HepG2 (cell line): ENCODE measurements around the gene SEPHS2. TPM values are rescaled to one million over a fixed set of nuclear protein-coding genes. Genes with fewer than 3 reads are reported as not detected.

Experiments
- ATAC-seq: fragments of 200-7000 bp; cut with Tn5 transposase; 3 replicates; pipeline ENCODE4 v1.9.1; 2020; ENCODE audit warnings: mild to moderate bottlenecking, moderate library complexity
- BruUV-seq: library from RNA; stranded (reverse); fragments of 400-500 nt; replicated peaks from 2 replicates; lab custom pipeline; 2021; lab: Mats Ljungman, UMichigan
- CTCF ChIA-PET: fragments of 300-600 bp; formaldehyde crosslinking; extraction: SDS; loops from one replicate; lab custom pipeline; 2021; ENCODE audit warnings: low total read pairs, inconsistent platforms, low intra/inter-chr PET ratio; lab: Yijun Ruan, JAX
- POLR2A ChIA-PET: fragments of 350-600 bp; sonication (Branson Sonifier 250); formaldehyde crosslinking; loops from one replicate; lab custom pipeline; 2020; ENCODE audit warnings: antibody characterized with exemption, inconsistent platforms; lab: Yijun Ruan, JAX
- DNase-seq: peaks from one replicate; pipeline ENCODE4 v3.0.0-alpha.2; 2015; ENCODE audit warnings: low spot score
- FAIRE-seq: peaks from 3 replicates; lab custom pipeline; 2011; peaks lifted over from hg19 to GRCh38; lab: Jason Lieb, UNC
- H2AFZ ChIP-seq: one replicate; pipeline ENCODE4 v1.6.1; 2011; ENCODE audit warnings: low read length, inconsistent platforms
- H3K27ac ChIP-seq: fragments of 300-600 bp; 3 replicates; pipeline ENCODE4 v1.8.0; 2011; ENCODE audit warnings: mixed run types, mild to moderate bottlenecking, mixed read lengths, low read length, inconsistent platforms; ENCODE audit not compliant: insufficient read depth; ENCODE audit errors: extremely low read length
- H3K27me3 ChIP-seq, 2 experiments: fragments of 200-600 bp in 1 of 2; 2 replicates in 1 of 2; 3 replicates in 1 of 2; pipeline versions ENCODE4 v1.6.0 to v1.8.0; 2011; ENCODE audit warnings: low read length in 2 of 2, mild to moderate bottlenecking in 2 of 2, moderate library complexity in 2 of 2, inconsistent platforms in 1 of 2; ENCODE audit not compliant: insufficient read depth in 2 of 2, control insufficient read depth in 1 of 2
- H3K36me3 ChIP-seq, 2 experiments: fragments of 200-600 bp in 1 of 2; replicated peaks in 1 of 2; 2 replicates in 1 of 2; 3 replicates in 1 of 2; pipeline versions ENCODE4 v1.5.1 to v1.8.0; 2011; ENCODE audit warnings: low read length in 2 of 2, inconsistent platforms in 1 of 2; ENCODE audit not compliant: insufficient read depth in 2 of 2, control insufficient read depth in 1 of 2
- H3K4me1 ChIP-seq: 2 replicates; pipeline ENCODE4 v1.5.1; 2012; ENCODE audit warnings: low read length, inconsistent platforms; ENCODE audit not compliant: insufficient read depth
- H3K4me2 ChIP-seq: 2 replicates; pipeline ENCODE4 v1.6.0; 2011; ENCODE audit warnings: low read depth, low read length, inconsistent platforms
- H3K4me3 ChIP-seq, 3 experiments: fragments of 200-600 bp in 1 of 3; sonication (generic), shearing (Covaris generic) in 1 of 3; replicated peaks in 1 of 3; 2 replicates each; pipeline ENCODE4 v1.5.1; 2011 to 2016; ENCODE audit warnings: low read length in 3 of 3, inconsistent platforms in 2 of 3, low read depth in 2 of 3, mild to moderate bottlenecking in 2 of 3, control low read depth in 1 of 3, mixed read lengths in 1 of 3; ENCODE audit not compliant: insufficient read depth in 1 of 3
- H3K79me2 ChIP-seq: one replicate; pipeline ENCODE4 v1.6.1; 2011; ENCODE audit warnings: low read length, inconsistent platforms; ENCODE audit not compliant: insufficient read depth
- H3K9ac ChIP-seq: 2 replicates; pipeline ENCODE4 v1.6.0; 2011; ENCODE audit warnings: mild to moderate bottlenecking, low read depth, low read length, inconsistent platforms; ENCODE audit not compliant: insufficient read depth
- H3K9me3 ChIP-seq: 2 replicates; pipeline ENCODE4 v1.5.1; 2012; ENCODE audit warnings: mild to moderate bottlenecking, low read length
- H4K20me1 ChIP-seq: 2 replicates; pipeline ENCODE4 v1.6.0; 2011; ENCODE audit warnings: inconsistent platforms, mild to moderate bottlenecking, low read length, moderate library complexity; ENCODE audit not compliant: insufficient read depth
- AGO2 ChIP-seq: fragments of 200-400 bp; formaldehyde crosslinking; optimal IDR thresholded peaks from 2 replicates; pipeline ENCODE3; 2017; ENCODE audit warnings: mild to moderate bottlenecking, low read depth, low read length, moderate library complexity
- ARID3A ChIP-seq: IDR thresholded peaks from 2 replicates; pipeline ENCODE4 v1.6.1; 2012; ENCODE audit warnings: low read depth, low read length, improper control_type of control experiment
- ASH2L ChIP-seq: fragments of 300-600, 200-600 bp; sonication (generic); IDR thresholded peaks from 2 replicates; pipeline ENCODE4 v1.7.0; 2017; ENCODE audit warnings: low read depth, mild to moderate bottlenecking, moderate library complexity, mixed read lengths, low read length; ENCODE audit not compliant: insufficient read length
- BORCS8-MEF2B ChIP-seq: sonication (generic); formaldehyde crosslinking; IDR thresholded peaks from 2 replicates; pipeline ENCODE4 v1.8.0; 2022; ENCODE audit warnings: mild to moderate bottlenecking, missing genetic modification reagents
- CHD4 ChIP-seq: fragments of 200-600 bp; sonication (generic); IDR thresholded peaks from 2 replicates; pipeline ENCODE4 v1.7.0; 2017; ENCODE audit warnings: mild to moderate bottlenecking, low read length, borderline replicate concordance
- E2F5 ChIP-seq: sonication (generic); formaldehyde crosslinking; conservative IDR thresholded peaks from 2 replicates; pipeline ENCODE4 v1.4.0; 2020; ENCODE audit warnings: missing genetic modification reagents
- EZH2 ChIP-seq: conservative IDR thresholded peaks from 2 replicates; pipeline ENCODE4 v1.6.1; 2012; ENCODE audit warnings: mild to moderate bottlenecking, low read depth, low read length, moderate library complexity
- HOXA3 ChIP-seq: sonication (generic); formaldehyde crosslinking; IDR thresholded peaks from 2 replicates; pipeline ENCODE4 v1.5.0; 2020; ENCODE audit warnings: missing genetic modification reagents
- NBN ChIP-seq: fragments of 450-650 bp; conservative IDR thresholded peaks from 2 replicates; pipeline ENCODE4 v1.6.1; 2017
- RORA ChIP-seq: sonication (generic); formaldehyde crosslinking; IDR thresholded peaks from 2 replicates; pipeline ENCODE4 v1.5.0; 2020; ENCODE audit warnings: mild to moderate bottlenecking, missing genetic modification reagents, moderate library complexity
- SMARCC2 ChIP-seq: fragments of 450-650 bp; IDR thresholded peaks from 2 replicates; pipeline ENCODE4 v1.6.1; 2017; ENCODE audit warnings: antibody characterized with exemption, mild to moderate bottlenecking
- ZNF609 ChIP-seq: sonication (generic); formaldehyde crosslinking; IDR thresholded peaks from 2 replicates; pipeline ENCODE4 v1.4.0; 2020; ENCODE audit warnings: mild to moderate bottlenecking, missing genetic modification reagents, borderline replicate concordance
- ZSCAN29 ChIP-seq: sonication (generic); formaldehyde crosslinking; conservative IDR thresholded peaks from 2 replicates; pipeline ENCODE4 v1.4.0; 2020; ENCODE audit warnings: mild to moderate bottlenecking, missing genetic modification reagents
- WGBS: methylation state at CpG from one replicate; pipeline ENCODE4 v1.1.6; 2017; ENCODE audit warnings: low lambda C conversion rate; 5-methylcytosine and 5-hydroxymethylcytosine counted together
- in situ Hi-C: cut with HindIII; loops from 2 replicates; pipeline ENCODE4 v1.10.0; 2017; ENCODE audit warnings: low pct_unique_long_range_greater_than_20kb; ENCODE audit not compliant: extremely low pct_ligation_motif_present
- intact Hi-C: fragments of 100-400 bp; cut with micrococcal nuclease; formaldehyde crosslinking; loops from one replicate; pipeline ENCODE4 v1.10.0; 2022; ENCODE audit not compliant: unreplicated experiment
- polyA plus RNA-seq, 8 experiments: library from polyadenylated mRNA; depleted of rRNA in 3 of 8; stranded (reverse) in 7 of 8; unstranded in 1 of 8; fragments of >200 nt; fragmentation: Illumina TruSeq in 4 of 8; extraction: Trizol in 4 of 8; gene quantifications; 2 replicates each; pipeline versions ENCODE4 v1.2.1 to v1.2.3, GENCODE V29; 2011 to 2016; ENCODE audit warnings: low read depth in 4 of 8, missing spikeins in 1 of 8, mixed read lengths in 1 of 8; ENCODE audit not compliant: insufficient read depth in 1 of 8
- total RNA-seq, 5 experiments: library from RNA; depleted of rRNA; stranded (reverse); fragments of >200 nt; fragmentation: Illumina TruSeq; extraction: Trizol; gene quantifications; 2 replicates each; pipeline ENCODE4 v1.2.3, GENCODE V29; 2016; ENCODE audit warnings: low read depth in 1 of 5
- TF ChIP-seq, protein P1 (sequence below): sonication (generic); formaldehyde crosslinking; IDR thresholded peaks from 2 replicates; pipeline ENCODE4 v1.9.0; 2022; ENCODE audit warnings: missing genetic modification reagents, mild to moderate bottlenecking, borderline replicate concordance

The SEPHS2 gene
- total and polyA plus RNA-seq, 2 of the 13 experiments (the other 11 are each of a cell fraction or from before 2014, with no cell fraction given), result 20.7 to 127 TPM

- ATAC-seq (peak; percentile 22; the same call in 2 of the 3 replicates), DNase-seq (no peak), FAIRE-seq (no peak)
- Histone ChIP-seq H3K4me3 (no peak overlapping the region), H3K9ac (no peak overlapping the region), H3K27me3 (no peaks in the 10 kb centered on the region), H3K4me2 (no peak overlapping the region), H3K79me2 (peaks cover 5% of the 10 kb centered on the region), H2AFZ (no peak overlapping the region), H3K9me3 (no peaks in the 10 kb centered on the region), H4K20me1 (no peaks in the 10 kb centered on the region), H3K4me1 (0 out of 2 replicates have a peak, but pooled peaks cover 10% of the 10 kb centered on the region), H3K36me3 (peaks cover 11 to 50% of the 10 kb centered on the region in 2 experiments), H3K27ac (no peak overlapping the region)
- in situ Hi-C loops, result no loop called here
- WGBS, result 97% methylated on average over 140 of the region's 140 CpGs
- intact Hi-C loops, result no loop called here
- no TSS peak for BruUV-seq
- ChIA-PET CTCF (no interaction called here), POLR2A (interaction anchor here (0.6 to 1.2 kb wide), 3 partner anchors 8 to 480 kb away, joined by 3 read pairs; partner anchors contain the start of gene ZNF771)
- TF ChIP-seq AGO2 (peak; percentile 92), ZSCAN29 (no peak), E2F5 (CRISPR knock-in tag) (no peak), SMARCC2 (no peak), RORA (CRISPR knock-in tag) (no peak), ARID3A (no peak), BORCS8-MEF2B (CRISPR knock-in tag) (no peak), ZNF609 (no peak), CHD4 (no peak), ASH2L (no peak), EZH2 (no peak), NBN (no peak), HOXA3 (CRISPR knock-in tag) (peak; percentile 68)
- TF ChIP-seq, protein P1, sequence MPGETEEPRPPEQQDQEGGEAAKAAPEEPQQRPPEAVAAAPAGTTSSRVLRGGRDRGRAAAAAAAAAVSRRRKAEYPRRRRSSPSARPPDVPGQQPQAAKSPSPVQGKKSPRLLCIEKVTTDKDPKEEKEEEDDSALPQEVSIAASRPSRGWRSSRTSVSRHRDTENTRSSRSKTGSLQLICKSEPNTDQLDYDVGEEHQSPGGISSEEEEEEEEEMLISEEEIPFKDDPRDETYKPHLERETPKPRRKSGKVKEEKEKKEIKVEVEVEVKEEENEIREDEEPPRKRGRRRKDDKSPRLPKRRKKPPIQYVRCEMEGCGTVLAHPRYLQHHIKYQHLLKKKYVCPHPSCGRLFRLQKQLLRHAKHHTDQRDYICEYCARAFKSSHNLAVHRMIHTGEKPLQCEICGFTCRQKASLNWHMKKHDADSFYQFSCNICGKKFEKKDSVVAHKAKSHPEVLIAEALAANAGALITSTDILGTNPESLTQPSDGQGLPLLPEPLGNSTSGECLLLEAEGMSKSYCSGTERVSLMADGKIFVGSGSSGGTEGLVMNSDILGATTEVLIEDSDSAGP, result 0 out of 2 replicates have a peak, but pooled peaks have one; percentile 8
Observed at GRCh38 chr16:30417529-30418349, 27.9 kb downstream of the SEPHS2 start.
